DLD1 (cell line): ENCODE measurements around the gene ZBP1.

Experiments
- in situ Hi-C: cut with HindIII; loops from 2 replicates; pipeline ENCODE4 v1.10.0; 2017; ENCODE audit warnings: low sequenced_read_pairs

Gene ZBP1

DNA sequence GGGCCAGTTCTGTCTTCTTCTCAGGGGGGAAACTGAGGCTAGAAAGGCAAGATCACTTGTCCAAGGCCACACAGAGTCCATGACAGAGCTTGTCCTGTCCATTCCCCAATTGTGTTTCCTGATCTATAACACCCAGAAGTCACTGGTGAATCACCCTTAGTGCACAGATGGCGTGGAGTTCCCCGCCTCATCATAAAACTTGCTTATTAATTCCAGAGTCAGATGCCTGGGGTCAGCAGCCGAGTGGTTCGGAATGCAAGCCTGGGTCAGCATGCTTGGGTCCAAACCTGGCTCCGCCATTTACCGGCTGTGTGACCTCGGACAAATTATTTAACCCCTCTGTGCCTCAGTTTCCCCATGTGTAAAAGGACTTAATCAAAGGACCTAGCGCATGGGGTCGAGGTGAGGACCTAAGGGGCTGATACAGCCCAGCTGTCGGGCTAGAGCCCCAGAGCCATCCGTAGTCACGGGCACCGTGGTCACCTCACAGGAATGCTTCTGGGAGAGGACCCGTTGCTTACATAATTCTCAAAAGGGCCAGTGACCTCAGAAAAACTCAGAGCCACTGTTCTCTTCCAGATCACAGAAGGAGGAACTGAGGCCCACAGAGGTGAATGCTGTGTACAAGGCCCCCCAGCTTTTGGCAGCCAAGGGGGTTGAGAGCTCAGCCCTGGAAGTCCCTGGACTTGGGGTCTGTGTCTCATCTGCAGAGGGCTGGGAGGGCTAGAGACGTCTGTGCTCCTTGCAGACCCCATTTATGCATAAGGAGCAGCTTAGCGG is 1.4 kb upstream of the ZBP1 start:
- in situ Hi-C loops, result loop anchor here (25.0 kb wide), 2 partner anchors 109 to 466 kb away; no protein-coding TSS in a partner anchor

- in situ Hi-C loops, result loop anchor here (25.0 kb wide), 2 partner anchors 109 to 466 kb away; no protein-coding TSS in a partner anchor
Observed at GRCh38 chr20:57620999-57621398, 773 bp upstream of the ZBP1 start.

GRCh38 chr20:57619051-57619831 is 985 bp downstream of the ZBP1 start:
- in situ Hi-C loops, result loop anchor here (25.0 kb wide), 2 partner anchors 107 to 468 kb away; no protein-coding TSS in a partner anchor

- in situ Hi-C loops, result loop anchor here (25.0 kb wide), 2 partner anchors 106 to 469 kb away; no protein-coding TSS in a partner anchor
Observed at GRCh38 chr20:57618764-57619050, 1.5 kb downstream of the ZBP1 start.

GRCh38 chr20:57618091-57618763 is 2.0 kb downstream of the ZBP1 start:
- in situ Hi-C loops, result loop anchor here (25.0 kb wide), 2 partner anchors 106 to 469 kb away; no protein-coding TSS in a partner anchor

GRCh38 chr20:57617079-57617795 is 3.0 kb downstream of the ZBP1 start:
- in situ Hi-C loops, result loop anchor here (25.0 kb wide), 2 partner anchors 105 to 470 kb away; no protein-coding TSS in a partner anchor

GRCh38 chr20:57616143-57616951 is 3.9 kb downstream of the ZBP1 start:
- in situ Hi-C loops, result loop anchor here (25.0 kb wide), 2 partner anchors 104 to 471 kb away; no protein-coding TSS in a partner anchor

- in situ Hi-C loops, result loop anchor here (25.0 kb wide), 2 partner anchors 103 to 472 kb away; no protein-coding TSS in a partner anchor
Observed at GRCh38 chr20:57615445-57615811, 4.8 kb downstream of the ZBP1 start.

DNA sequence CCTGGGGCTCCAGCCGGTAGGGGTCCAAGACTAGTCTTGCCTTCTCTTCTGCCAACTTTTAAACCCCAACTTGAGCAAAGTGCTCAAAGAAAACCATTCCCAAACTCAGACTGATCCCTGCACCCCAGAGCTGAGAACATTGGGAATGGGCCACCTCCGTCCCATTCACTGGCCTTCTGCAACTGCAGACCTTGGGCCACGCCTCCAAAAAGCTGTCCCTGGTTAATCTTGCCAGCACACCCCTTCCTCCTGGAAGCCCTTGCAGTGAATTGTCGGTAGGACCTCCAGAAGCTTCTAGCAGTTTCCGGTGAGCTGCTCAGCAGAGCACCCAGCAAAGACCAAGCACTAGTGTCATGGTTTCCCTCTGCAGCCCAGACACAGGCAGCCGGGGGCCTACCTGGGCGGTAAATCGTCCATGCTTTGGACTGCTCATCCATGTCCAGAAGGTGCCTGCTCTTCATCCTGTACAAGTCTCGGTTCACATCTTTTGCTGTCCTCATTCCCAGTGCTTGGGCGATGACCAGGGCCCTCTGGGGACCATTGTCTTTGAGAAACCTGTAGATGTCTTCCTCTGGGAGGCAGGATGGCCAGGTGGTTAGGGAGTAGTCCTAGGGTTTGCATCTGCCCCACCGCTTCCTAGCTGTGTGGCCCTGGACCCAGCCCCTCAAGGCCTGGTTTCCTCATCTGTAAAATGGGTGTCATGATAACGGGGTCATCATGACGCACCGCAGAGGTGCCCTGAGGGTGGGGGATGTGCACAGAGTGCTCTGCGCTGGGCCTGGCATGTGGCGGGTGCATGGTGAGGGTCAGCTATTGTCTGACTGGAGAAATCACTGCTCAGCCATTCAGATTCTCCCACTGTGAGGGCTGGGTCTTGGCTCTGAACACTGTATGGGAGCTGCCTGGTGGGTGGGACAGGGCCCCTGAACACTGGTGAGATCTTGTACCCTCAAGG is 5.5 kb downstream of the ZBP1 start:
- in situ Hi-C loops, result loop anchor here (25.0 kb wide), 2 partner anchors 102 to 473 kb away; no protein-coding TSS in a partner anchor

- in situ Hi-C loops, result loop anchor here (25.0 kb wide), 2 partner anchors 101 to 474 kb away; no protein-coding TSS in a partner anchor
Observed at GRCh38 chr20:57613481-57613921, 6.7 kb downstream of the ZBP1 start.

DNA sequence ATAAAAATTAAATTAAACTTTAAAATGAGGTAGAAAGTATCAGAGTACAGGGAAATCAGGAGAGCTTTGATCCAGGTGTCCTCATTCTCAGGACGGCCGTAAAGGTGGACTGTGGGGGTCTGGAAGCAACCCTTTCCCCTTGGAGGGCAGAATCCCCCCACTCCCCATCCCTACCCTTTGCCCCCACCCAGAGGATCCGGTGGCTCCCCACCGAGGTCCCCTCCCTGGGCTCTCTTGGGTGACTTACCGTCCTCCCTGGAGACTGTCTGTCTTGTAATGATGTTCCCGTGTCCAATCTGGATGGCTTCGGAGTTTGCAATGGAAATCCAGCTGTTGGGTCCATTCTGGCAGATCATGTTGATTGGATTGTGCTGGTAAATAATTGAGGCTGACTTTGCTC is 7.3 kb downstream of the ZBP1 start:
- in situ Hi-C loops, result loop anchor here (25.0 kb wide), 2 partner anchors 101 to 474 kb away; no protein-coding TSS in a partner anchor

DNA sequence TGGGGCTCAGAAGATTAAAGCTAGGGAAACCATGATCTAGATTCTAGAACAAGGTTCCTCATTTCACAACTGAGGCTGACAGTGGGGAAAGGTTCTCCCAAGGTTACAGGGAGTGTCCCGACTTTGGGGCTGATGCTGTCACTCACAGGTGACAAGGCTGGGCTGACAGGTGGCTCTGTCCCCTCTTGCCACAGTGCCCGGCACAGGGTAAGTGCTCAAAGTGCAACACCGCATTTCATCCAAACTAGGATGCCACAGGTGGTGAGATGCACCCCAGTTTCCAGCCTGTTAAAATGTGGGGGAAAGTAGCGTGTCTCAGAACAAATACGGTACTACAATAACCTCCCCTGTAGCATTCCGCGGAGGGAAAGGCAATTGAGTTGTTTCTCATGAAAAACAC is 7.8 kb downstream of the ZBP1 start:
- in situ Hi-C loops, result loop anchor here (25.0 kb wide), 2 partner anchors 100 to 475 kb away; no protein-coding TSS in a partner anchor

- in situ Hi-C loops, result loop anchor here (25.0 kb wide), 2 partner anchors 99 to 476 kb away; no protein-coding TSS in a partner anchor
Observed at GRCh38 chr20:57611586-57612311, 8.5 kb downstream of the ZBP1 start.

- in situ Hi-C loops, result loop anchor here (25.0 kb wide), 2 partner anchors 98 to 477 kb away; no protein-coding TSS in a partner anchor
Observed at GRCh38 chr20:57610261-57610952, 9.8 kb downstream of the ZBP1 start.

GRCh38 chr20:57609842-57610167 is 10.4 kb downstream of the ZBP1 start:
- in situ Hi-C loops, result loop anchor here (25.0 kb wide), 2 partner anchors 98 to 477 kb away; no protein-coding TSS in a partner anchor

- in situ Hi-C loops, result loop anchor here (25.0 kb wide), 2 partner anchors 97 to 478 kb away; no protein-coding TSS in a partner anchor
Observed at GRCh38 chr20:57609086-57609841, 11.0 kb downstream of the ZBP1 start.
